GM21786 (cell line): Measurements from ENCODE around the gene ZNF480.
"Not testable (repeated sequence)": the region's sequence is repeated elsewhere in the genome, so short reads cannot be mapped to it uniquely, and the experiment has no call there.

ENCODE experiments used
- ATAC-seq: cut with Tn5 transposase; IDR thresholded peaks from one replicate; pipeline ENCODE4 v1.9.1; 2021; ENCODE audit not compliant: unreplicated experiment

ZNF480 gene

GRCh38 chr19:52296773-52297600 lies at the start of gene ZNF480:
TSS of gene ZNF480 (plus strand) at chr19:52297169. CDS start at chr19:52300413, 3,244 bp downstream.
- ATAC-seq = no peak

GRCh38 chr19:52248241-52248640 lies 48.7 kb upstream of the ZNF480 start:
- ATAC-seq = no peak

GRCh38 chr19:52258426-52258825 lies 38.5 kb upstream of the ZNF480 start:
- ATAC-seq = no peak

- not testable (repeated sequence) for ATAC-seq
Measured at GRCh38 chr19:52265556-52265955, 31.4 kb upstream of the ZNF480 start.

- ATAC-seq = peak; percentile 97
Measured at GRCh38 chr19:52269338-52270261, 27.4 kb upstream of the ZNF480 start, which contains the start of gene ZNF766. TSS of gene ZNF766 (plus strand) at chr19:52269587. CDS start at chr19:52269614, 27 bp downstream.

GRCh38 chr19:52270266-52270885 lies 26.6 kb upstream of the ZNF480 start:
- no peak for ATAC-seq

GRCh38 chr19:52273301-52273700 lies 23.7 kb upstream of the ZNF480 start:
- no peak for ATAC-seq

- no peak for ATAC-seq
Measured at GRCh38 chr19:52274191-52274590, 22.8 kb upstream of the ZNF480 start.

GRCh38 chr19:52275988-52276387 lies 21.0 kb upstream of the ZNF480 start:
- no peak for ATAC-seq

GRCh38 chr19:52277471-52277870 lies 19.5 kb upstream of the ZNF480 start:
- no peak for ATAC-seq

- ATAC-seq = no peak
Measured at GRCh38 chr19:52286256-52286655, 10.7 kb upstream of the ZNF480 start.

- ATAC-seq = no peak
Measured at GRCh38 chr19:52291781-52292180, 5.2 kb upstream of the ZNF480 start.

GRCh38 chr19:52292946-52293345 lies 4.0 kb upstream of the ZNF480 start:
- ATAC-seq = not testable (repeated sequence)

- no peak for ATAC-seq
Measured at GRCh38 chr19:52296400-52296772, 583 bp upstream of the ZNF480 start.

- no peak for ATAC-seq
Measured at GRCh38 chr19:52297601-52298364, 814 bp downstream of the ZNF480 start.

GRCh38 chr19:52307275-52307674 lies 10.3 kb downstream of the ZNF480 start:
- ATAC-seq = no peak

GRCh38 chr19:52322429-52322828 lies 25.5 kb downstream of the ZNF480 start:
- ATAC-seq = no peak

GRCh38 chr19:52331757-52332156 lies 34.8 kb downstream of the ZNF480 start:
- ATAC-seq = no peak

GRCh38 chr19:52335768-52336116 lies 38.8 kb downstream of the ZNF480 start:
- ATAC-seq = peak; percentile 12

GRCh38 chr19:52336117-52336790 lies 39.3 kb downstream of the ZNF480 start, which contains the start of gene ZNF610:
TSS of gene ZNF610 (plus strand) at chr19:52336243. CDS start at chr19:52349173, 12,930 bp downstream.
- peak; percentile 79 for ATAC-seq
